Measurements from ENCODE around the gene GPD2. TPM values are rescaled to one million over a fixed set of nuclear protein-coding genes. Genes with fewer than 3 reads are reported as not detected.

Gene GPD2
- total and polyA plus RNA-seq, 8 donors: 2.8 to 17.7 (median 10.2) TPM

DNA sequence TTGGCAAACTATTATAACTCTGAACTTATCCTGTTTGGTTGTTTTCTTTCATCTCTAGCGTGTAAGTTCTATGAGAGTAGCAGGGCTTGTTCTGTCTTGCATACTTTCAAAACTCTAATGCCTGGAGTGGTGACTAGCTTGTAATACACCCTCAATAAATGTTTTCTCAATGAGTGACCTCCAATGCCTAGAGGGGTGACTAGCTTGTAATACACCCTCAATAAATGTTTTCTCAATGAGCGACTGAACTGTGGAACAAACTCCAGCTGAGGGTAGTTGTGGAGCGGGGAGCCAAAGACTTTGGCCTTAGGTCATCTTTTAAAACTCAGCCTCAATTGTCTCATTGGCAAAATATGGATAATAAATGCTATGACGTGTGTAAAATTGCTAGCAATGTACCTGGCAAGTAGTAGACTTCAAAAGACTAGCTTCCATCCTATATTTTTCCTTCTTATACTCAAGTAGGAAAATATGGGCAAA lies 1.8 kb downstream of the GPD2 start:
- Histone ChIP-seq H3K9me3 (no peaks in the 10 kb centered on the region), H3K27me3 (no peaks in the 10 kb centered on the region), H3K27ac (no peak overlapping the region), H3K4me1 (peaks cover 3 to 19% (median 7%) of the 10 kb centered on the region in 3 donors), H3K36me3 (no peaks in the 10 kb centered on the region), H3K4me3 (no peak overlapping the region)
- intact Hi-C loops (cut with DNase I): no loop called here
- TF ChIP-seq, protein P1, sequence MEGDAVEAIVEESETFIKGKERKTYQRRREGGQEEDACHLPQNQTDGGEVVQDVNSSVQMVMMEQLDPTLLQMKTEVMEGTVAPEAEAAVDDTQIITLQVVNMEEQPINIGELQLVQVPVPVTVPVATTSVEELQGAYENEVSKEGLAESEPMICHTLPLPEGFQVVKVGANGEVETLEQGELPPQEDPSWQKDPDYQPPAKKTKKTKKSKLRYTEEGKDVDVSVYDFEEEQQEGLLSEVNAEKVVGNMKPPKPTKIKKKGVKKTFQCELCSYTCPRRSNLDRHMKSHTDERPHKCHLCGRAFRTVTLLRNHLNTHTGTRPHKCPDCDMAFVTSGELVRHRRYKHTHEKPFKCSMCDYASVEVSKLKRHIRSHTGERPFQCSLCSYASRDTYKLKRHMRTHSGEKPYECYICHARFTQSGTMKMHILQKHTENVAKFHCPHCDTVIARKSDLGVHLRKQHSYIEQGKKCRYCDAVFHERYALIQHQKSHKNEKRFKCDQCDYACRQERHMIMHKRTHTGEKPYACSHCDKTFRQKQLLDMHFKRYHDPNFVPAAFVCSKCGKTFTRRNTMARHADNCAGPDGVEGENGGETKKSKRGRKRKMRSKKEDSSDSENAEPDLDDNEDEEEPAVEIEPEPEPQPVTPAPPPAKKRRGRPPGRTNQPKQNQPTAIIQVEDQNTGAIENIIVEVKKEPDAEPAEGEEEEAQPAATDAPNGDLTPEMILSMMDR (IDR thresholded peaks at IDR 0.05): no peak
- FAIRE-seq (no peak), DNase-seq (no peak), ATAC-seq (no peak)
- 88 to 94% methylated on average over 4 of the region's 4 CpGs for WGBS, 2 donors

DNA sequence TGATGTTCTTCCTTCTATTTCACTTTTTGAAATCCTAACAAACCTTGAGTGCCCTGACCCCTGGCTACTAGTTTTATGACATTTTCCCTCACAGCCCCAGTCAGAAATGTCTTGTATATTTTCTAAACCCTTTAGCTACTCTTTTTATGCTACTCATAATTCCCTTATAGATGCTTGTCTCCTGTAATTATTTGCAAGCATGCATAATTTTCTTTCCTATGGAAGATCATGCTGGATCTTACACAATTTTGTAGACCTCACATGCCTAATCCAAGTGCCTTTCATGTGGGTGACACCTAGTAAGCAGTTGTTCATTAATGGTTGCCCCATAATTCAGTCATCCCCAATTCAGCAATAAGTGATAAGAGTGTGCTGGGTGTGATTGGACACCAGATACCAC lies 6.9 kb downstream of the GPD2 start:
- no peak overlapping the region for H3K4me3 ChIP-seq
- intact Hi-C loops (cut with DNase I): no loop called here
- no peak overlapping the region for H3K27ac ChIP-seq
- DNase-seq: no peak
- FAIRE-seq: no peak
- H3K9me3 ChIP-seq: no peaks in the 10 kb centered on the region
- TF ChIP-seq, protein P1 (IDR thresholded peaks at IDR 0.05): no peak
- peaks cover 0 to 9% (median 0%) of the 10 kb centered on the region in 3 donors for H3K4me1 ChIP-seq
- ATAC-seq: no peak
- H3K36me3 ChIP-seq: no peaks in the 10 kb centered on the region
- H3K27me3 ChIP-seq: no peaks in the 10 kb centered on the region

DNA sequence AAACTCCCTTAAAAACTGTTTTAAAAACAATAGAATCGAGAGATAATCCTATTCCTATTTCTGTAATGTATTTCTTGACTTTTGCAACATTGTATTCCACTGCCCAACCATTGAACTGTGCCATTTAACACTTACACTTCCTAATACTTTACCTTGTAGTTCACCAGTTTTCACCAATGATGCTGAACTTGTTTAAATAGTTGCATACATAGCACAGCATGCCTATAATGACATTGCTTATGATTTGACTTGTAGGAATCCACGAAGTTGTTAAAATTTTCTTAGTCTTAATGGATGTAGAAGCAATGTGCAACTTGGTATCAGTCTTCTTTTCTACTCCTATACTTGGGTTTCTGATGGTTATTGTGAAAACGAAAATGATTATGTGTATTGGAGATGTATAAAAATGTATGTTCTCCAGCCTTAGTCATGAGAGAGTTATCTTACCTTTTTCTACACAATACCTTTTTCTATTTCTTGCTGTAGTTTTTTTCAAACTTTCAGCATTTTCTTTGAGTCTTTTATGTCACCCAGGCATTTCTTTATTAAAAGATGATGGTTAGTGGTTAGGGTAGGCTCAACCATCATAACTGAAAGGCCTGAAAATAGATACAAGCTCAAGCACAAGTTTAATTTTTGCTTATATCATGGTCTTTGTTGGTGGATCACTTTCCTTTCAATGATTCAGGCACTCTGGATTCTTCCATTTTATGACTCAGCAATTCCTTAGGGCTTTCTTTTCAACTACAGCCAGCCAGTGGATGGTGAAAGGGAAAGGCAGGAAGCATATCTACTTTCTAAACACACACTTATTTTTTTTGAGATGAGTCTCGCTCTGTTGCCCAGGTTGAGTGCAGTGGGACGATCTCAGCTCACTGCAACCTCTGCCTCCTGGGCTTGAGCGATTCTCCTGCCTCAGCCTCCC lies 9.4 kb downstream of the GPD2 start:
- DNase-seq (no peak), FAIRE-seq (no peak), ATAC-seq (peak in 2 of 4 donors; percentile 28 to 54)
- H3K4me1 ChIP-seq: no peaks in the 10 kb centered on the region
- no peaks in the 10 kb centered on the region for H3K27me3 ChIP-seq
- TF ChIP-seq, protein P1 (IDR thresholded peaks at IDR 0.05): no peak
- H3K9me3 ChIP-seq: no peaks in the 10 kb centered on the region
- H3K27ac ChIP-seq: no peak overlapping the region
- H3K36me3 ChIP-seq: no peaks in the 10 kb centered on the region
- whole genome bisulfite sequencing, 2 donors: 92 to 98% methylated on average over 6 of the region's 6 CpGs
- intact Hi-C loops (cut with DNase I): no loop called here
- H3K4me3 ChIP-seq: no peak overlapping the region

DNA sequence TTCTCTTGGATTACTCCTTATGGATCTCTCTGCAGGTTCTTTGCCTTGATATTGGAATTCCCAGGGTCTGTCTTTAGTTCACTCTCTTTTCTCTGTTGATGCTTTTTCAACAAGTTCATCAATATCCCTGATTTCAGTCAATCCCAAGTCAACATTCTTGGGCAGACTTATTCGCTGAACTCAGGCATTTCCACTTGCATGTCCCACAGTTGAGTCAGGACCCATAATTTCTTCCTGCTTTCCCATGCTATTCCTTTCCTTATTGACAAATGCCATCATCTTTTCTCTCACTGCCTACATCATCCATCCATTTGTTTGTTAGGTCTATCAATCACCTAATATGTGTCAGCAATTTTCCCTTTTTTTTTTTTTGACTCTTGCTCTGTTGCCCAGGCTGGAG lies 11.6 kb downstream of the GPD2 start:
- FAIRE-seq: no peak
- intact Hi-C loops (cut with DNase I): no loop called here
- no peaks in the 10 kb centered on the region for H3K36me3 ChIP-seq
- 93 to 98% methylated on average over 1 of the region's 1 CpG for WGBS, 2 donors
- H3K4me1 ChIP-seq: no peaks in the 10 kb centered on the region
- H3K27ac ChIP-seq: no peak overlapping the region
- no peak for ATAC-seq
- DNase-seq: no peak
- H3K9me3 ChIP-seq: no peaks in the 10 kb centered on the region
- TF ChIP-seq, protein P1 (IDR thresholded peaks at IDR 0.05): no peak
- H3K27me3 ChIP-seq: no peaks in the 10 kb centered on the region
- H3K4me3 ChIP-seq: no peak overlapping the region

DNA sequence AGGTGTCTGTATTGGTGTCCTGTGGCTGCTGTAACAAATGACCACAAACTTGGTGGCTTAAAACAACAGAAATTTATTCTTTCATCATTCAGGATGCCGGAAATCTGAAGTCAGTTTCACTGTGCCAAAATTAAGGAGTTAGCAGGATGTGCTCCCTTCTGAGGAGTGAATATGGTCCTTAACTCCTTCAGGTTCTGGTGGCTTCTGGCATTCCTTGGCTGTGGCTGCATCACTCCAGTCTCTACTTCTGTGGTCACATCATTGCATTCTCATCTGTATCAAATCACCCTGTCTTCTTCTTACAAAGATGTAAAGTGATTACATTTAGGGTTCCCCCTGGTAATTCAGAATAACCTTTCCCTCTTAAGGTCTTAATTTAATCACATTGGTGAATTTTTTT lies 12.6 kb downstream of the GPD2 start:
- Histone ChIP-seq H3K4me3 (no peak overlapping the region), H3K27ac (no peak overlapping the region), H3K36me3 (no peaks in the 10 kb centered on the region), H3K4me1 (no peaks in the 10 kb centered on the region), H3K27me3 (no peaks in the 10 kb centered on the region), H3K9me3 (no peaks in the 10 kb centered on the region)
- DNase-seq (no peak), ATAC-seq (no peak), FAIRE-seq (no peak)
- WGBS, 2 donors: 89 to 96% methylated on average over 1 of the region's 1 CpG
- TF ChIP-seq, protein P1 (IDR thresholded peaks at IDR 0.05): no peak
- intact Hi-C loops (cut with DNase I): no loop called here
